Measurements from ENCODE around the gene SETBP1. TPM values are rescaled to one million over a fixed set of nuclear protein-coding genes. Genes with fewer than 3 reads are reported as not detected.
A peak's percentile ranks its signal among the peaks of the same experiment; 100 is the strongest.

The SETBP1 gene
- total RNA-seq, 1 donor from 2014 or later: 12.0 TPM

DNA sequence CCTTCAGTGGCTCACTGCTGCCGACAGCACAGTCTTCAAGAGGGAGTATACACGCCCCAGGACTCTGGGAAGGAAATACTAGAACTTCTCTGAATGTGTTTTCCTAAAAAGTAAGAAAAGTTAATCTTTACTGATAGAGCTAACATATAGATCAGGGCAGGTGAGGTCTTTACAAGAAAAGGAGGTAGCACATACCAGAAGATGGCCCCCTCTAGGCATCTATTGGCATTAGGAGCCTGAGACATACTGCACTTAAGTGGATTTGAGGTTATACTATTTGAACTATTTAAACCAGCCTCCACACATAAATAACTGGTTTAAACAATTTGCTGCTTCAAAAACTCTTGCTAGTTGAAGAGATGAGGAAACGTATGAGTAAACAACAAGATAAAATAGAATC, 406.1 kb downstream of the SETBP1 start:
- Mint-ChIP-seq H3K27me3 (ENCODE audit: insufficient read depth, low read depth) (peaks cover 8% of the 10 kb centered on the region), H3K27ac (peak overlapping the region; percentile 1), H3K4me1 (peaks cover 4% of the 10 kb centered on the region), H3K9me3 (no peaks in the 10 kb centered on the region), H3K36me3 (no peaks in the 10 kb centered on the region), H3K4me3 (no peak overlapping the region)
- Histone ChIP-seq H3F3A (ENCODE audit: low read depth) (no peaks in the 10 kb centered on the region), H3K27me3 (no peaks in the 10 kb centered on the region), H3K4me1 (no peaks in the 10 kb centered on the region), H3K4me2 (no peak overlapping the region), H2AFZ (replicated peaks) (no peak overlapping the region), H3K79me2 (ENCODE audit: low read depth) (no peaks in the 10 kb centered on the region), H3K4me3 (no peak overlapping the region), H3K27ac (no peak overlapping the region), H3K9ac (no peak overlapping the region), H3K36me3 (no peaks in the 10 kb centered on the region), H4K20me1 (ENCODE audit: low read depth) (no peaks in the 10 kb centered on the region), H3K9me3 (ENCODE audit: low read depth) (no peaks in the 10 kb centered on the region)
- no peak for TF ChIP-seq CTCF (IDR thresholded peaks at IDR 0.05)
- DNase-seq (ENCODE audit: low spot score): no peak

GRCh38 chr18:45090526-45091140, 409.9 kb downstream of the SETBP1 start:
- Histone ChIP-seq H3K79me2 (ENCODE audit: low read depth) (no peaks in the 10 kb centered on the region), H3K4me2 (no peak overlapping the region), H3K27me3 (no peaks in the 10 kb centered on the region), H4K20me1 (ENCODE audit: low read depth) (no peaks in the 10 kb centered on the region), H3K9ac (no peak overlapping the region), H3K36me3 (no peaks in the 10 kb centered on the region), H3K9me3 (ENCODE audit: low read depth) (no peaks in the 10 kb centered on the region), H3F3A (ENCODE audit: low read depth) (no peaks in the 10 kb centered on the region), H3K27ac (no peak overlapping the region), H3K4me1 (no peaks in the 10 kb centered on the region), H3K4me3 (no peak overlapping the region), H2AFZ (replicated peaks) (no peak overlapping the region)
- no peaks in the 10 kb centered on the region for H3K4me1 Mint-ChIP-seq
- no peaks in the 10 kb centered on the region for H3K9me3 Mint-ChIP-seq
- H3K27ac Mint-ChIP-seq: no peak overlapping the region
- TF ChIP-seq EZH2 (IDR thresholded peaks at IDR 0.05) (no peak), EZH2phosphoT487 (IDR thresholded peaks at IDR 0.05) (no peak)
- DNase-seq (ENCODE audit: low spot score): no peak
- H3K4me3 Mint-ChIP-seq: no peak overlapping the region
- H3K27me3 Mint-ChIP-seq (ENCODE audit: insufficient read depth, low read depth): peaks cover 2% of the 10 kb centered on the region
- H3K36me3 Mint-ChIP-seq: no peaks in the 10 kb centered on the region

DNA sequence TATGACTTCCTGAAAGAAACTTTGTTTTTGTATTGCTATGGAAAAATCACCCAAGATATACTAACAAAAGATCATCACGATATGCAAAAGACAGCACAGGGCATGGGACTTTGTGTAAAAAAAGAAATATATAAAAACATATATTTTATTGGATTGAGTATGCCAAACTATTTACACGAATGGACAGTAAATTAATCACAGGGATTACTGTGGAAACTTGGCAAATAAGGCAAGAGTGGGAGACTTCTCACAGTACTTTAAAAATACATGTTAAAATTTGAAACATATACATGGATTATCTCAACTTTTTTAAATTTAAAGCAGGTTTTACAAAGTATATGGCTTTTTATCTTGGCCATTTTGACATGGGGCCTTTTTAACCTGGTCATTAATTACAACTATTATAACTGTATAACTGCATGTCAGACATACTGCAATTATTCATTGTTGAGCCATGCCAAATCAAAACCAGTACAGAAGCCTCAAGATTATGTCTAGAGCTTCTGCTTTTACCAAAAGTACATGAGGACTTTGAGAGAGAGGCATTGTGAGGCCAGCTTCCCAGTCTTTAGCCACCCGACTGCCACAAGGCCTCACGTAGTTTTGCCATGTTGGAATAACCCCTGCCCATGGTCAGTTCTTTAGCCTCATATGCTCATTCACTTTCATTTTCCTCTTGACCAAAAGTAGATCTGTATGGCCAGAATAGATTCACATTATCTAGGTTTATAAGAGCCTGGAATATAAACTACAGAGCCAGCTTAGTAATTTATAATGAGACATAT, 419.8 kb downstream of the SETBP1 start:
- no peak overlapping the region for H3K27ac Mint-ChIP-seq
- H3K36me3 ChIP-seq: no peaks in the 10 kb centered on the region
- H3F3A ChIP-seq (ENCODE audit: low read depth): no peaks in the 10 kb centered on the region
- H3K9ac ChIP-seq: no peak overlapping the region
- no peak overlapping the region for H3K4me3 Mint-ChIP-seq
- peaks cover 22% of the 10 kb centered on the region for H3K4me1 Mint-ChIP-seq
- peaks cover 13% of the 10 kb centered on the region for H3K4me1 ChIP-seq
- H3K27ac ChIP-seq: no peak overlapping the region
- no peaks in the 10 kb centered on the region for H3K36me3 Mint-ChIP-seq
- no peaks in the 10 kb centered on the region for H3K79me2 ChIP-seq (ENCODE audit: low read depth)
- TF ChIP-seq EZH2 (IDR thresholded peaks at IDR 0.05) (no peak), EZH2phosphoT487 (IDR thresholded peaks at IDR 0.05) (no peak), CTCF (IDR thresholded peaks at IDR 0.05) (no peak)
- no peak overlapping the region for H3K4me3 ChIP-seq
- no peak overlapping the region for H3K4me2 ChIP-seq
- H3K27me3 ChIP-seq: no peaks in the 10 kb centered on the region
- no peak for DNase-seq (ENCODE audit: low spot score)
- no peak overlapping the region for H2AFZ ChIP-seq (replicated peaks)
- peaks cover 4% of the 10 kb centered on the region for H3K27me3 Mint-ChIP-seq (ENCODE audit: insufficient read depth, low read depth)
- no peaks in the 10 kb centered on the region for H4K20me1 ChIP-seq (ENCODE audit: low read depth)
- H3K9me3 Mint-ChIP-seq: peaks cover 2% of the 10 kb centered on the region
- no peaks in the 10 kb centered on the region for H3K9me3 ChIP-seq (ENCODE audit: low read depth)

GRCh38 chr18:45102126-45102525, 421.4 kb downstream of the SETBP1 start:
- H3K36me3 Mint-ChIP-seq: no peaks in the 10 kb centered on the region
- peaks cover 13% of the 10 kb centered on the region for H3K4me1 ChIP-seq
- H2AFZ ChIP-seq (replicated peaks): no peak overlapping the region
- H3K4me2 ChIP-seq: no peak overlapping the region
- no peak for DNase-seq (ENCODE audit: low spot score)
- H3K27ac ChIP-seq: no peak overlapping the region
- no peak overlapping the region for H3K4me3 Mint-ChIP-seq
- no peaks in the 10 kb centered on the region for H3K36me3 ChIP-seq
- peaks cover 2% of the 10 kb centered on the region for H3K9me3 Mint-ChIP-seq
- H3K9ac ChIP-seq: no peak overlapping the region
- no peaks in the 10 kb centered on the region for H4K20me1 ChIP-seq (ENCODE audit: low read depth)
- H3K27me3 Mint-ChIP-seq (ENCODE audit: insufficient read depth, low read depth): peaks cover 4% of the 10 kb centered on the region
- no peak overlapping the region for H3K4me3 ChIP-seq
- no peaks in the 10 kb centered on the region for H3F3A ChIP-seq (ENCODE audit: low read depth)
- TF ChIP-seq CTCF (IDR thresholded peaks at IDR 0.05) (no peak), EZH2 (IDR thresholded peaks at IDR 0.05) (no peak), EZH2phosphoT487 (IDR thresholded peaks at IDR 0.05) (no peak)
- H3K79me2 ChIP-seq (ENCODE audit: low read depth): no peaks in the 10 kb centered on the region
- H3K4me1 Mint-ChIP-seq: peaks cover 22% of the 10 kb centered on the region
- H3K9me3 ChIP-seq (ENCODE audit: low read depth): no peaks in the 10 kb centered on the region
- no peaks in the 10 kb centered on the region for H3K27me3 ChIP-seq
- H3K27ac Mint-ChIP-seq: no peak overlapping the region

Measured in neural progenitor cell (in vitro differentiated cells).